Ramos (cell line): ENCODE results near the gene LSM11.

Experiments
- in situ Hi-C: fragments of 300-500 bp; cut with MboI; formaldehyde crosslinking; loops from one replicate; pipeline ENCODE4 v1.14.3; 2022; ENCODE audit warnings: low sequenced_read_pairs; ENCODE audit not compliant: unreplicated experiment

LSM11 gene

DNA sequence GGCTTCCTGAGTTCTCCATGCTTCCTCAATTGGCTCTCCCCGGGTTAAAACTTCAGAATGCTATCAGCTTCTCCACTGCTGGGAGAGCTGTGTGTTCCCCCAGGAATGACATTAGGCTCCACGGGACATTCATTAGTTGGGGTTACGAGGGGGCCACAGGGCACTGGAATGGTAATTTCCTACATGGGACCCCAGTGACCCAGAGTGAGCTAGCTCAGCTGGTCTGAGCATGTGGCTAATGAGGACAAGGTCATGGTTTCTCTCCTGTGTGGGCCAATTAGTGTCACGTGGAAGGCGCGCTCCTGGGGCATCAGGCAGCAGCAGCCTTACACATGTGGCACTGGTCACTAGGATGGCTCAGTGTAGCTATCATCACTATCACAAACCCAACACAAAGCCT is 21.0 kb downstream of the LSM11 start:
- in situ Hi-C loops = loop anchor here (25.0 kb wide), 1 partner anchor 1373 kb away; no protein-coding TSS in a partner anchor

DNA sequence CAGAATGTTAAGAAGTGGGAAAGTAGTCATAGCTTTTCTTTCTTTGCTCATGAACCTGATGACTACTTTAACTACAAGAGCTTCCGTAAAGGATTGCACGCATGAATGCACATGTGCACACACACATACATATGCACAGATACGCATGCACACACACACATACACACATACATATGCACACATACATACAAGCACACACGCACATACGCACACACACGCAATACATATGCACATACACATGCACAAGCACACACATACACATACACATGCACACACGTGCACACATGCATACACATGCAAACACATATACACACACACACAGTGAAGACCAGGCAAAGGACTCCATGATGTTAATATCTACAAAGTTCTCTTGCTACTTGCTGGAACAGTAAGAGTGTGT is 22.9 kb downstream of the LSM11 start:
- in situ Hi-C loops = loop anchor here (25.0 kb wide), 1 partner anchor 1371 kb away; no protein-coding TSS in a partner anchor

- in situ Hi-C loops = loop anchor here (25.0 kb wide), 1 partner anchor 1370 kb away; no protein-coding TSS in a partner anchor
Measured at GRCh38 chr5:157766902-157767301, 23.4 kb downstream of the LSM11 start.

DNA sequence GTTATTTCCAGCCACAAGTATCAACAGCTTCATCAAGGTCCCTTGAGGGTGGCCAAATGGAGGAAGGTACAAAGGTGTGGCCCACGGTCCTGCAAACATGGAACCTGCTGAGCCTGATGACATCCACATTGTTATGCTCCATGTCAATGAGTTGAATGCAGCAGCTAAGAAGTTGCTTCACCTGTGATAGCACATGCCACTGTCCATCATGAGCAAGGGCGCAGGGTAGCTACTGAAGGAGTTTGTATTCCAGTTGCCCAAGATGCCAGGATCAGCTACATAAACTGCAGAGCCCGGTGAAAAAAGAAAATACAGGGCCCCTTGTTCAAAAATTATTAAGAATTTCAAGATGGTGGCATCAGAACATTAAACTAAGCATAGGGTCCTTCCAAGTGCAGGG is 24.2 kb downstream of the LSM11 start:
- in situ Hi-C loops = loop anchor here (25.0 kb wide), 1 partner anchor 1370 kb away; no protein-coding TSS in a partner anchor

DNA sequence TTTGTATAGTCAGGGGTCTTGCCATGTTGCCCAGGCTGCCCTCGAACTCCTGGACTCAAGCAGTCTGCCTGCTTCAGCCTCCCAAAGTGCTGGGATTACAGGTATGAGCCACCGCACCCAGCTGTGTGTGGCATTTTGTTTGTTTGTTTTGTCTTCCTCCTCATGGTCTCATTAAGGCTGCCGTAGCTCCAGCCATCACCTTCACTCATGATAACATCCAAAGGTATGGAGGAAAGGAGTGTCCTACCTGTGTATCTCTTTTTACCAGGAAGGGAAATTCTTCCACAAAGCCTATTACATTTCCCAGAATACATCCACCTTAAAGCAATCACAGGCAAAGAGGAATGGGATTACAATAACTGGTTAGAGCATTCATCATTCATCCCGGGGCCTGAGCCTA is 27.2 kb downstream of the LSM11 start:
- in situ Hi-C loops = loop anchor here (25.0 kb wide), 1 partner anchor 1367 kb away; no protein-coding TSS in a partner anchor

DNA sequence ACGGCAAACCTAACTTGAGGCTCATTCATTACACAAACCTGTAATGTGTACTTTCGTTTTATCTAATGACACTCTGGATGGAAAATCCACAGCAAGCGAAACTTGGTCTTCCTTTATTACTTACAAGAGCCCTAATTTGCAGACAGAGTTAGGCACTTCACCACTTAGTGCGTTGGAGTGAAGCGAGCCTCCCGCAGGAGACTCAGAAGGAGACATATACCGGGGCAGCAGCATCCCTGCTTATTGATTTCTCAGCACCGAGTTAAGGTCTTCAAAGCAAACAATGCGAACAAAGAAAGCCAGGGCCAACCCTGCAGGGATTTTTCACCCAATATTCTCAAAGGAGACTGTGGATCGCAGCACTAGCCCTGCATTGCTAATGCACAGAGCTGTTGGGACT is 28.6 kb downstream of the LSM11 start:
- in situ Hi-C loops = loop anchor here (25.0 kb wide), 1 partner anchor 1365 kb away; no protein-coding TSS in a partner anchor

GRCh38 chr5:157778121-157778805 is 34.8 kb downstream of the LSM11 start:
- in situ Hi-C loops = no loop called here

DNA sequence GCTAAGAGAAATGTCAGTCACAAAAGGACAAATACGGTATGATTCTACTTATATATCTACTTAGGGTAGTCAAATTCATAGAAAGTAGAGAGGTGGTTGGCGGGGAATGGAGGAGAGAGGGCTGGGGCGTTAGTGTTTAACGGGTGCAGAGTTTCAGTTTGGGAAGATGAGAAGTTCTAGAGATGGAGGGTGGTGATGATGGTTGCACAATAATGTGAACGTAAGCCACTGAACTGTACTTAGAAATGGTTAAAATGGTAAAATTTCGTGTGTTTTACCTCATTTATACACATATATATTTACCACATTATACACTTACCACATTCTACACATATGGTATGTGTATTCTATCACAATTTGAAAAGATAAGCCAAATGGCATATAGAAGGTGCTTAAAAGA is 35.7 kb downstream of the LSM11 start:
- in situ Hi-C loops = no loop called here

DNA sequence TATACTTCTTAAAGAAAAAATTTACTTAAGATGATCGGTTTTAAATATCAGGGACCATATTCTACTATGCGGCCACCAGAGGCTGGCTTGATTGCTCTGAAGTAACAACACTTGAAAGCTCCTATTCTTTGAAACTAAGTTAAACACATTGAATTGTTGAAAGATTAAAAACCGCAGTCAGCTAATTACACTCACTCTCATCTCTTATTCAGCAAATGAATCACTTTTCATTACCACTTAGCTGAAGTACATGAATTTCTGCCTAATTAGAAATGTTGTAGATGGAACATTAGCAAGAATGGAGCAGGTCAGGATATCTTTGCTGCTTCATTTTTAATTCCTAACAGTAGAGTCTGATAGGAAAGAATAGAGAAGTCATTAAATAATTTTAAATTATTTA is 42.3 kb downstream of the LSM11 start:
- in situ Hi-C loops = no loop called here

DNA sequence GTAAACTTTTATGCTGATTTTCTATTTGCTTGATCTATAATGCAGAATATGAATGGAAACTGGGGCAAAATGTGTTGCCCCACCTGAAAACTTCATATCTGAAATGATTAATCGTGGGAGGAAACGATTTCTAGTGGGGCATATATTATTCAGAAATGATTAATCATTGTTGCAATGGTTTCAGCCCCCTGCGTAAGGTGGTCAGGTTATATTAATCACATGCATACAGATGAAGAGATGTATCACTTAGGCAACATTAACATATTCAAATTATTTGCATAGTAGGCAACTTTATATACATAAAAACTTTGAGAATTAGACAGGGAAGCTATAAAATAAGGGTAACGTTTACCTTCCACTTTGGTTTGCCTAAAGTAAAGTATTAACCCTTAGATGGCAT is 49.8 kb downstream of the LSM11 start:
- in situ Hi-C loops = no loop called here

GRCh38 chr5:157799578-157799977 is 56.1 kb downstream of the LSM11 start:
- in situ Hi-C loops = no loop called here

DNA sequence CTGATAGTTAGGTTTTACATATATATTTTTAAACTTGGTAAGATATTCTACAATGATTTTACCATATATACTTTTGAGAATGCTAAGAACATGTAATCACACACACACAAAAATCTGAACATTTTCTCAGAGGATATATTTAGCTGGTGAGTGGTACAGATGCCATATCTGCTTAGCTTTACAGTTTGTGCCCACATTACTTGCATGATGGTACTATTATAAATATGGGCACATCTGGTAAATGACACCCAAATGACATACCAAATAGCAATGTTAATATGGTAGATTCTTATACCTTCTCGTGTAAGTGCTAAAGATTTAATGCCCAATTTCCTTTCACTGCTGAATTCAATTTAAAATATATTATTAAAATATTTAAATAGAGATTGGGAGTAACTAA is 56.6 kb downstream of the LSM11 start:
- in situ Hi-C loops = no loop called here

- in situ Hi-C loops = no loop called here
Measured at GRCh38 chr5:157802736-157803135, 59.2 kb downstream of the LSM11 start.

DNA sequence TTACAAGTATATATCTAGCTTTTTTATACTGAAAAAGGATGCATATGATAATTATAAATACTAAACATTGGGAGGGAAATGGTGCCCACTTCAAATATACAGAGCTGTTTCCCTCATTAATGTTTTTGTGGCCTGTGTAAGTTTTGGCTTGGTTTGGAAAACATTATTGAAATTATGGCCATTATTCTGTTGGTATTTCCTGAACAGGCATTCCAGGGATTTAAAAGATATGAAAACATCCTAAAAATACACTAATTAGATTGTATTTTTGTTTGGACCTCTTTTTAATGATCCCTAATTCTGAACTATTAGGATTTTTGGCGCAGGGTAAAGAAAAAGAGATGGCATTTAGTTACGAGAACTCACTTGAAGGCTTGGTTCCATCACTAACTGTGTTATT is 64.5 kb downstream of the LSM11 start:
- in situ Hi-C loops = no loop called here
